Sigmoid colon (tissue), 7 donors: Measurements from ENCODE around the gene PTH1R. TPM values are rescaled to one million over a fixed set of nuclear protein-coding genes. Genes with fewer than 3 reads are reported as not detected.

Experiments
- DNase-seq: peaks from one replicate; pipeline ENCODE4 v3.0.0-alpha.2; 2019
- H3K27ac ChIP-seq, 4 donors: fragments of 200-600 bp; sonication (generic); one replicate each; pipeline ENCODE4 v1.5.1; 2016 to 2019; ENCODE audit warnings: mild to moderate bottlenecking in 1 of 4
- H3K27me3 ChIP-seq, 3 donors: fragments of 200-600 bp; sonication (generic); one replicate each; pipeline ENCODE4 v1.5.1; 2019; ENCODE audit warnings: mild to moderate bottlenecking in 1 of 3
- H3K36me3 ChIP-seq, 4 donors: fragments of 200-600 bp; sonication (generic); one replicate each; pipeline ENCODE4 v1.5.1; 2016 to 2019
- H3K4me1 ChIP-seq, 4 donors: fragments of 200-600 bp; sonication (generic); one replicate each; pipeline ENCODE4 v1.5.1; 2017 to 2019
- H3K4me3 ChIP-seq, 4 donors: fragments of 200-600 bp; sonication (generic); one replicate each; pipeline ENCODE4 v1.5.1; 2017 to 2019; ENCODE audit warnings: mild to moderate bottlenecking in 2 of 4, moderate library complexity in 1 of 4
- H3K9me3 ChIP-seq, 4 donors: fragments of 200-600 bp in 3 of 4; sonication (generic) in 3 of 4; one replicate each; pipeline versions ENCODE4 v1.5.1 to v1.6.1; 2013 to 2019
- EP300 ChIP-seq, 4 donors: sonication (generic); formaldehyde crosslinking; IDR thresholded peaks; one replicate each; pipeline ENCODE4 v1.6.1; 2017; ENCODE audit warnings: antibody characterized with exemption in 4 of 4
- POLR2A ChIP-seq, 2 donors: fragments of 450-650 bp; IDR thresholded peaks; one replicate each; pipeline ENCODE4 v1.6.1; 2016; ENCODE audit warnings: antibody characterized with exemption in 2 of 2, mild to moderate bottlenecking in 2 of 2, moderate library complexity in 2 of 2
- POLR2AphosphoS5 ChIP-seq, 4 donors: sonication (generic); formaldehyde crosslinking; IDR thresholded peaks; one replicate each; pipeline ENCODE4 v1.6.1; 2017; ENCODE audit warnings: antibody characterized with exemption in 4 of 4
- WGBS, 2 donors: extraction: QIAGEN DNeasy Blood & Tissue Kit; methylation state at CpG; one replicate each; pipeline ENCODE4 v1.1.7; 2013; 5-methylcytosine and 5-hydroxymethylcytosine counted together
- intact Hi-C: fragments of 100-400 bp; cut with DNase I; formaldehyde crosslinking; loops from one replicate; pipeline ENCODE4 v1.15.1; 2023
- polyA plus RNA-seq, 3 donors: library from polyadenylated mRNA; stranded (reverse); fragments of 200-250 nt; gene quantifications; one replicate each; pipeline ENCODE4 v1.2.3, GENCODE V29; 2013
- total RNA-seq, 4 donors: library from RNA; depleted of rRNA; stranded (reverse); fragments of >200 nt; gene quantifications; one replicate each; pipeline ENCODE4 v1.1.0, GENCODE V29; 2016
- TF ChIP-seq, protein P1 (sequence below), 4 experiments: fragments of 450-650 bp in 3 of 4; fragments of 200-600 bp in 1 of 4; IDR thresholded peaks; one replicate each; pipeline ENCODE4 v1.5.1; 2016 to 2019; ENCODE audit warnings: antibody characterized with exemption in 4 of 4, mild to moderate bottlenecking in 3 of 4, moderate library complexity in 2 of 4
- donor health status: healthy with polysubstance abuse.
- donor health status: Bipolar disorder and iron deficiency.
- donor health status: healthy.

PTH1R gene
- total and polyA plus RNA-seq, 7 donors: 1.2 to 9.0 (median 4.6) TPM

- H3K36me3 ChIP-seq: no peaks in the 10 kb centered on the region
- no peaks in the 10 kb centered on the region for H3K9me3 ChIP-seq
- H3K27me3 ChIP-seq: peaks cover 12 to 31% (median 14%) of the 10 kb centered on the region in 3 donors
- no peak for TF ChIP-seq EP300 (IDR thresholded peaks at IDR 0.05)
- no peak for TF ChIP-seq POLR2AphosphoS5 (IDR thresholded peaks at IDR 0.05)
- TF ChIP-seq POLR2A (IDR thresholded peaks at IDR 0.05): no peak
- TF ChIP-seq, protein P1, sequence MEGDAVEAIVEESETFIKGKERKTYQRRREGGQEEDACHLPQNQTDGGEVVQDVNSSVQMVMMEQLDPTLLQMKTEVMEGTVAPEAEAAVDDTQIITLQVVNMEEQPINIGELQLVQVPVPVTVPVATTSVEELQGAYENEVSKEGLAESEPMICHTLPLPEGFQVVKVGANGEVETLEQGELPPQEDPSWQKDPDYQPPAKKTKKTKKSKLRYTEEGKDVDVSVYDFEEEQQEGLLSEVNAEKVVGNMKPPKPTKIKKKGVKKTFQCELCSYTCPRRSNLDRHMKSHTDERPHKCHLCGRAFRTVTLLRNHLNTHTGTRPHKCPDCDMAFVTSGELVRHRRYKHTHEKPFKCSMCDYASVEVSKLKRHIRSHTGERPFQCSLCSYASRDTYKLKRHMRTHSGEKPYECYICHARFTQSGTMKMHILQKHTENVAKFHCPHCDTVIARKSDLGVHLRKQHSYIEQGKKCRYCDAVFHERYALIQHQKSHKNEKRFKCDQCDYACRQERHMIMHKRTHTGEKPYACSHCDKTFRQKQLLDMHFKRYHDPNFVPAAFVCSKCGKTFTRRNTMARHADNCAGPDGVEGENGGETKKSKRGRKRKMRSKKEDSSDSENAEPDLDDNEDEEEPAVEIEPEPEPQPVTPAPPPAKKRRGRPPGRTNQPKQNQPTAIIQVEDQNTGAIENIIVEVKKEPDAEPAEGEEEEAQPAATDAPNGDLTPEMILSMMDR (IDR thresholded peaks at IDR 0.05): no peak
- intact Hi-C loops: no loop called here
- no peak overlapping the region for H3K4me3 ChIP-seq
- no peak for DNase-seq
- 91% methylated on average over 6 of the region's 6 CpGs for WGBS, 2 donors
- peaks cover 0 to 14% (median 12%) of the 10 kb centered on the region in 4 donors for H3K4me1 ChIP-seq
- no peak overlapping the region for H3K27ac ChIP-seq
Measured at GRCh38 chr3:46900356-46900755, 22.8 kb downstream of the PTH1R start.

DNA sequence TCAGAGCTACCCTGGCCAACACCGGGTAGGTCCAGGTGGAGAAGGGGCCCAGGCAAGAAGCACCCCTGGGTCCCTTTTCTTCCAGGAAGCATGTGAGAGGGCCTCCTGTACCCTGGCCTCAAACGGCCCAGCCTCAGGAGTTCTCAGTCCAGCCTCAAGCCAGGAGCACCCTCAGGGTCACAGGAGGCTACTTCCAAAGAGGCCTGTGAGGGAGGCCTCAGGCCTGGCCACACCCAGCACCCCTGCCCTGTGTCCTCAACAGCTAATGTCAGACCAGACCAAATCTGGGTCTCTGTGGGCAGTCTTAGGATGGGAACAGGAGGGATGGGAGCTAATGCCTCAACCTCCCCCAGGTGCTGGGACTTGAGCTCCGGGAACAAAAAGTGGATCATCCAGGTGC is 23.5 kb downstream of the PTH1R start:
- H3K27me3 ChIP-seq: peaks cover 12 to 31% (median 14%) of the 10 kb centered on the region in 3 donors
- H3K36me3 ChIP-seq: no peaks in the 10 kb centered on the region
- intact Hi-C loops: no loop called here
- no peak overlapping the region for H3K27ac ChIP-seq
- TF ChIP-seq POLR2A (IDR thresholded peaks at IDR 0.05) (no peak), EP300 (IDR thresholded peaks at IDR 0.05) (no peak)
- WGBS, 2 donors: 75 to 82% methylated on average over 3 of the region's 3 CpGs
- H3K4me1 ChIP-seq: peaks cover 0 to 14% (median 12%) of the 10 kb centered on the region in 4 donors
- H3K4me3 ChIP-seq: no peak overlapping the region
- no peak for DNase-seq
- no peaks in the 10 kb centered on the region for H3K9me3 ChIP-seq

DNA sequence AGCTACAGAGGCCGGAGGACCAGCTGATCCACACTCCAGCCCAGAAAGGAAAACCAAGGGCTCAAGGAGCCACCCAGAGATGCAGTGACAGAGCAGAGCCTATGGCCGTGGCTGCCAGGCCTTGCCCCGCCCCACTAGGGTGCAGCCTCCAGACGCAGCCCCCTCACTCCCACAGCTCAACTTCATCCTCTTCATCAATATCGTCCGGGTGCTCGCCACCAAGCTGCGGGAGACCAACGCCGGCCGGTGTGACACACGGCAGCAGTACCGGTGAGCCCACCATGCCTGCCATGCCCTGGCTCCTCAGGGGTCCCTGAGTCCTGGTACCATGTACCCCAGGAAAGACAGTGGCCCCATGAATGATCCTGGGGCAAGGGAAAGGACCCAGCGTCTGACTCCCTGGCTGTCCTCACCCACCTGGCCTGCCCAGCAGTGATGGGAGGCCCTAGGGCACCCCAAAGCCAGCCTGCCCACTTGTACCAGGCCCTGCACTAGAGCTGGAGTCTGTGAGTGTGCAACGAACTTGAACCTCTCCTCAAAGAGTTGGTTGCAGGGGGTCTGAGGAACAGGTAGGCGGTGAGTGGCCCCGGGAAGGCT is 24.2 kb downstream of the PTH1R start:
- 88 to 92% methylated on average over 17 of the region's 17 CpGs for WGBS, 2 donors
- DNase-seq: no peak
- TF ChIP-seq, protein P1 (IDR thresholded peaks at IDR 0.05): no peak
- TF ChIP-seq EP300 (IDR thresholded peaks at IDR 0.05): no peak
- TF ChIP-seq POLR2AphosphoS5 (IDR thresholded peaks at IDR 0.05): no peak
- TF ChIP-seq POLR2A (IDR thresholded peaks at IDR 0.05): no peak
- H3K4me3 ChIP-seq: no peak overlapping the region
- no peaks in the 10 kb centered on the region for H3K9me3 ChIP-seq
- no peaks in the 10 kb centered on the region for H3K36me3 ChIP-seq
- intact Hi-C loops: no loop called here
- no peak overlapping the region for H3K27ac ChIP-seq
- peaks cover 0 to 14% (median 12%) of the 10 kb centered on the region in 4 donors for H3K4me1 ChIP-seq
- H3K27me3 ChIP-seq: peaks cover 12 to 27% (median 14%) of the 10 kb centered on the region in 3 donors

GRCh38 chr3:46902188-46902631 is 24.7 kb downstream of the PTH1R start:
- no peaks in the 10 kb centered on the region for H3K9me3 ChIP-seq
- intact Hi-C loops: no loop called here

More at GRCh38 chr3:46902188-46902631, 24.7 kb downstream of the PTH1R start:
- no peak for DNase-seq
- WGBS, 2 donors: 92% methylated on average over 15 of the region's 15 CpGs
- no peak overlapping the region for H3K27ac ChIP-seq
- no peak overlapping the region for H3K4me3 ChIP-seq
- H3K36me3 ChIP-seq: no peaks in the 10 kb centered on the region
- H3K27me3 ChIP-seq: peaks cover 12 to 27% (median 14%) of the 10 kb centered on the region in 3 donors
- TF ChIP-seq POLR2AphosphoS5 (IDR thresholded peaks at IDR 0.05) (no peak), POLR2A (IDR thresholded peaks at IDR 0.05) (no peak), EP300 (IDR thresholded peaks at IDR 0.05) (no peak)
- TF ChIP-seq, protein P1 (IDR thresholded peaks at IDR 0.05): no peak
- H3K4me1 ChIP-seq: peaks cover 0 to 14% (median 12%) of the 10 kb centered on the region in 4 donors
